Measurements from ENCODE around the gene ALKBH5.

The ALKBH5 gene

DNA sequence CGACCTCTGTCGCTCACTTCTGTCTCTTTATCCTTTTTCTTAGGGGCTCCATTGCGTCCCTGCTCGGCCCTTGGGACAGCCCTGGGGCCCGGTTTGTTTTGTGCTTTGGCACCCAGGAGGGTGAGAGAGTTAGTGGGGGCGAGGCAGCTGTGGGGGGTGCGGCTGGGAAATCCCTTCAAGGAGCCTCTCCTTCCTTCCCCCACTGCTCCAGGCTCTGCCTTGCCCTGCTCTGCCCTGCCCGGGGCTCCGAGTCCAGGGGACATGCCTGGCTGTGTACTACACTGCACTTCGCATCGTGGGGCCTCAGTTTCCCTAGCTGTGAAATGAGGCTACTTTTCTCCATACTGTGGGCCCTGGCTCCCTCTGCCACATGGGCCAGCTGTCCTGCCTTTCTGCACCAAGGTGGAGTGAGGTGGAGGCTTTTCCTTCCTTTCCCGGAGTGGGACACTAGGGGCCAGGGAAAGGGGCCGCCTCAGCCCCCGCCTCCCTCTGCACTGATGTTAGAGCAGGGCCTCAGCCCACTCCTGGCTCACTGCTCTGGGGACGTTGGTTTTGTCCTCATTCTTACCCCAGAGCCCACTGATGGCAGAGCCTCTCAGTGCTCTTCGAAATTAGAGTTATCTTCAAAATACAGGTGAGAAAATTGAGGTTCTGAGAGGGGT is 42.8 kb downstream of the ALKBH5 start:
- peaks cover 0 to 37% (median 30%) of the 10 kb centered on the region in 5 donors for H3K4me1 ChIP-seq (ENCODE audit: control insufficient read depth in 5 of 5, insufficient read depth in 5 of 5, low read length in 5 of 5)
- H3K27ac ChIP-seq (ENCODE audit: low read depth, low read length): no peak overlapping the region
- peak overlapping the region; percentile 77 to 87 (median 85) for H3K4me3 ChIP-seq (ENCODE audit: low read depth in 1 of 5, low read length in 5 of 5)
- no peaks in the 10 kb centered on the region for H3K36me3 ChIP-seq (ENCODE audit: control insufficient read depth in 5 of 5, insufficient read depth in 5 of 5, low read length in 5 of 5)
- H3K9ac ChIP-seq (ENCODE audit: low read length in 5 of 5): peak overlapping the region in 4 of 5 donors; percentile 78 to 94 (median 90)
- H3K27me3 ChIP-seq (ENCODE audit: control insufficient read depth in 5 of 5, insufficient read depth in 4 of 5, low read length in 5 of 5): no peaks in the 10 kb centered on the region
- no peaks in the 10 kb centered on the region for H3K9me3 ChIP-seq (ENCODE audit: control insufficient read depth in 5 of 5, low read length in 5 of 5)

DNA sequence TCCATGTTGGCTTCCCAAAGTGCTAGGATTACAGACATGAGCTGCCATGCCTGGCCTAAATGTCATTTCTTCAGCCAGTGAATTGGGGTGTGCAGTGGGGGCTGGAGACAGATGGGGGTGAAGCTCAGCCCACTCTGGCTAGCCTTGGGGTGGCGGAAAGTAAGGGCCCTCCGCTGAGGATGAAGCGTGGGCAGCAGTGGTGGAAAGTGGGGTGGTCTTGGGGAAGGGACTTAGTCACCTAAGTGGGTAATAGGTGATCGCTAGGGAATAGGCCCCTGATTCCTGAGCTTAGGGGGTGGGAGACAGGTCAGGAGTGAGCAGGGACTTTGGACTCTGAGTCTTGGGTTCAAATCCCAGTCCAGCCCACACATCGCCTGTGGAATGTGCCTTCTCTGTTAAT is 44.0 kb downstream of the ALKBH5 start:
- peaks cover 0 to 9% (median 7%) of the 10 kb centered on the region in 5 donors for H3K36me3 ChIP-seq (ENCODE audit: control insufficient read depth in 5 of 5, insufficient read depth in 5 of 5, low read length in 5 of 5)
- no peaks in the 10 kb centered on the region for H3K27me3 ChIP-seq (ENCODE audit: control insufficient read depth in 5 of 5, insufficient read depth in 4 of 5, low read length in 5 of 5)
- no peak overlapping the region for H3K4me3 ChIP-seq (ENCODE audit: low read depth in 1 of 5, low read length in 5 of 5)
- H3K9ac ChIP-seq (ENCODE audit: low read length in 5 of 5): no peak overlapping the region
- H3K9me3 ChIP-seq (ENCODE audit: control insufficient read depth in 5 of 5, low read length in 5 of 5): no peaks in the 10 kb centered on the region
- no peak overlapping the region for H3K27ac ChIP-seq (ENCODE audit: low read depth, low read length)
- peaks cover 0 to 33% (median 26%) of the 10 kb centered on the region in 5 donors for H3K4me1 ChIP-seq (ENCODE audit: control insufficient read depth in 5 of 5, insufficient read depth in 5 of 5, low read length in 5 of 5)

DNA sequence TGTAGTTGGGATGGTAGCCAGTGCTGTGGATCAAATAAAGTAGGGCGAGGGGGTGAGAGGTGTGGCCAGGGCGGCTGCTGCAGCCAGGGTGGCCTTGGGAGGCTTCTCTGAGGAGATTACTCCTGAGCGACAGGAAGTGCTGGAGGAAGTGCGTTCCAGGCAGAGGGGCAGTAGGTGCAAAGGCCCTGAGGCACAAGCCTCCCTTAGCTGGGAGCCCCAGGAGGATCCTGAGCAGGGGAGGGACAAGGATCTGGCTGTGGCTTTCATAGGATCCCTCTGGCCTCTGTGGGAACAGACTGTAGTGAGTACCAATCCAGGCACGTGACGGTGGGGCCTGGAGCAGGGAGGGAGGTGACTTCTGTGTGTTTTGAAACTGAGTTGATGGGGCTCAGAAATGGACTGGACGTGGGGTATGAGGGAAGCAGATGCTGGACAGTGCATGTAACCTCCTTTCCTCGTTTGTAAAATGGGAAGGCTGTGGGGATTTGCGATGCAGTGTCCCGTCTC is 44.6 kb downstream of the ALKBH5 start:
- Histone ChIP-seq H3K4me1 (ENCODE audit: control insufficient read depth in 5 of 5, insufficient read depth in 5 of 5, low read length in 5 of 5) (peaks cover 0 to 33% (median 26%) of the 10 kb centered on the region in 5 donors), H3K4me3 (ENCODE audit: low read depth in 1 of 5, low read length in 5 of 5) (no peak overlapping the region), H3K9ac (ENCODE audit: low read length in 5 of 5) (no peak overlapping the region), H3K9me3 (ENCODE audit: control insufficient read depth in 5 of 5, low read length in 5 of 5) (no peaks in the 10 kb centered on the region), H3K27ac (ENCODE audit: low read depth, low read length) (no peak overlapping the region), H3K36me3 (ENCODE audit: control insufficient read depth in 5 of 5, insufficient read depth in 5 of 5, low read length in 5 of 5) (peaks cover 0 to 15% (median 12%) of the 10 kb centered on the region in 5 donors), H3K27me3 (ENCODE audit: control insufficient read depth in 5 of 5, insufficient read depth in 4 of 5, low read length in 5 of 5) (no peaks in the 10 kb centered on the region)

DNA sequence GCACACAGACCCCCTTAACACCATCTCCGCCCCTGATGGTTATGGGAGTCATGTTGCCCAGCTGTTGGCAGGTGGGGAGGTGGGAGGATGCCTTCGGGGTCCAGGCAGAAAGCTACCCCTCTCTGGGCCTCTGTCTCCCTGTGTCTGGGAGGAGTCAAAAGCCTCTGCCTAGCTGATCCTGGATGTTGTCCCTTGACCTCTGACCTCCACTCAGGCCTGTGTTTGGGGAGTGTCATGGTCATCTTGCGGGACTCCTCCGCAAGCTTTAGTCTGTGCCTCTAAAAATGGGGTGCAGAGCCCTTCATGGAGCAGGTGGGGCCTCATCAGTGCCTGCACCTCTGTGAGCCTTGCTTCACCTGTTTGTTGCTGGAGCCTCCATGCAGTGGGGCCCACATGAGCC is 45.6 kb downstream of the ALKBH5 start:
- no peak overlapping the region for H3K27ac ChIP-seq (ENCODE audit: low read depth, low read length)
- no peaks in the 10 kb centered on the region for H3K27me3 ChIP-seq (ENCODE audit: control insufficient read depth in 5 of 5, insufficient read depth in 4 of 5, low read length in 5 of 5)
- H3K36me3 ChIP-seq (ENCODE audit: control insufficient read depth in 5 of 5, insufficient read depth in 5 of 5, low read length in 5 of 5): peaks cover 0 to 25% (median 20%) of the 10 kb centered on the region in 5 donors
- H3K4me3 ChIP-seq (ENCODE audit: low read depth in 1 of 5, low read length in 5 of 5): no peak overlapping the region
- no peak overlapping the region for H3K9ac ChIP-seq (ENCODE audit: low read length in 5 of 5)
- peaks cover 0 to 30% (median 23%) of the 10 kb centered on the region in 5 donors for H3K4me1 ChIP-seq (ENCODE audit: control insufficient read depth in 5 of 5, insufficient read depth in 5 of 5, low read length in 5 of 5)
- H3K9me3 ChIP-seq (ENCODE audit: control insufficient read depth in 5 of 5, low read length in 5 of 5): no peaks in the 10 kb centered on the region

DNA sequence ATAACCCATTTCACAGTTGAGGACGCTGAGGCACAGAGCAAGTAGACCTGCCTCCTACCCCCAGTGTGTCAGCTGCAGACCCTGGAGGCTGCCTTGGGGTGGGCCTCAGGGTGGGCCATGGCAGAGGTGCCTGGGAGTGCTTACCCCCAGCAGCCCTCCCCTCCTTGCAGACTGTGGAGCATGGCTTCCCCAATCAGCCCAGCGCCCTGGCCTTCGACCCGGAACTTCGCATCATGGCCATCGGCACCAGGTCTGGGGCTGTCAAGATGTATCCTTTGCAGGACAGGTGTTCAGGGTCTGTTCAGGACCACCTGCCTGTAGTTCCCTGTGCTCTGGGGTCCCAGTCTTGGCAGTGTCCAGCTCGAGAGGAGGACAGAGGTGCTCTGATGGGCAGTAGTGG is 46.1 kb downstream of the ALKBH5 start:
- H3K4me1 ChIP-seq (ENCODE audit: control insufficient read depth in 5 of 5, insufficient read depth in 5 of 5, low read length in 5 of 5): peaks cover 0 to 25% (median 17%) of the 10 kb centered on the region in 5 donors

DNA sequence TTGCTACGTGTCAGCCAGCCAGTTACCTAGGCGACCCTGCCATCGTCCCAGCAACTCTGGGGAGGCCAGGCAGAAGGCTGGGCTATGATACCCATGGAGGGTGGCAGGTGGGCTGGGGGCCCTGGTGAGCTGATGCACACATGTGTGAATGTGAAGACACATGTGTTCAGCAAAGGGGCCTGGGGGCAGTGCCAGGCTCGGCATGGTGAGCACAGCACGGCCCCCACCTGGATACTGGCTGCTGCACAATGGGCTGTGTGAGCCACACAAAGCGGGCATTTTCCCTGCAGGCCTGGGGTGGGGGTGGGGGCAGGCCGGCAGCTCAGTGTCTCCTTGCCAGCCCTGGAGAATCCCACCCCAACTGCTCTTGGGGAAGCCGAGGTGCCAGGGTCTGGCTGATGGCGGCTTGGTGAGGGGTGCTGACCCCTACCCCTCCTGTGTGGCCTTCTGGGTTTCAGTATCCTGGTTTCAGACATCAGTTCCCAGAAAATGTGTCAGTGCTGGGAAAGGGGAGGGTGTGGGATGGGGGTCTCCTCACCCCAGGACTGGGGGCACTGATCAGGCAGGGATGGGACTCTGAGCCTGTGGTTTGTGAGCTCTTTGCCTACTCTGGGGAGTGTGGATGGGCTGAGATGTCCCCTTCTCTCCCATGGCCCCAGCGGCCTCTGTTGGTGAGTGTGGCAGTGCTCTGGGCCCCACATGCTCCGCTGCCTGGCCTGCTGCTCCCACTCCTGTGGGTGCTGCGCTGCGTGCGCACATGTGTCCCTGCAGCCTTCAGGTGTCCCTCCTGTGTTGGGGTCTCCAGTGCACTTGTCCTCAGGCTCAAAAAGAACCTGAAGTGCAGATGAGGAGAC is 46.9 kb downstream of the ALKBH5 start:
- H3K9me3 ChIP-seq (ENCODE audit: control insufficient read depth in 5 of 5, low read length in 5 of 5): no peaks in the 10 kb centered on the region
- no peaks in the 10 kb centered on the region for H3K27me3 ChIP-seq (ENCODE audit: control insufficient read depth in 5 of 5, insufficient read depth in 4 of 5, low read length in 5 of 5)
- H3K36me3 ChIP-seq (ENCODE audit: control insufficient read depth in 5 of 5, insufficient read depth in 5 of 5, low read length in 5 of 5): peaks cover 0 to 38% (median 33%) of the 10 kb centered on the region in 5 donors
- H3K4me1 ChIP-seq (ENCODE audit: control insufficient read depth in 5 of 5, insufficient read depth in 5 of 5, low read length in 5 of 5): peaks cover 0 to 20% (median 13%) of the 10 kb centered on the region in 5 donors
- H3K27ac ChIP-seq (ENCODE audit: low read depth, low read length): no peak overlapping the region
- H3K9ac ChIP-seq (ENCODE audit: low read length in 5 of 5): no peak overlapping the region
- H3K4me3 ChIP-seq (ENCODE audit: low read depth in 1 of 5, low read length in 5 of 5): no peak overlapping the region

More for the DNA sequence above, 46.1 kb downstream of the ALKBH5 start:
- Histone ChIP-seq H3K27me3 (ENCODE audit: control insufficient read depth in 5 of 5, insufficient read depth in 4 of 5, low read length in 5 of 5) (no peaks in the 10 kb centered on the region), H3K27ac (ENCODE audit: low read depth, low read length) (no peak overlapping the region), H3K36me3 (ENCODE audit: control insufficient read depth in 5 of 5, insufficient read depth in 5 of 5, low read length in 5 of 5) (peaks cover 0 to 30% (median 26%) of the 10 kb centered on the region in 5 donors), H3K9ac (ENCODE audit: low read length in 5 of 5) (no peak overlapping the region), H3K9me3 (ENCODE audit: control insufficient read depth in 5 of 5, low read length in 5 of 5) (no peaks in the 10 kb centered on the region), H3K4me3 (ENCODE audit: low read depth in 1 of 5, low read length in 5 of 5) (no peak overlapping the region)

DNA sequence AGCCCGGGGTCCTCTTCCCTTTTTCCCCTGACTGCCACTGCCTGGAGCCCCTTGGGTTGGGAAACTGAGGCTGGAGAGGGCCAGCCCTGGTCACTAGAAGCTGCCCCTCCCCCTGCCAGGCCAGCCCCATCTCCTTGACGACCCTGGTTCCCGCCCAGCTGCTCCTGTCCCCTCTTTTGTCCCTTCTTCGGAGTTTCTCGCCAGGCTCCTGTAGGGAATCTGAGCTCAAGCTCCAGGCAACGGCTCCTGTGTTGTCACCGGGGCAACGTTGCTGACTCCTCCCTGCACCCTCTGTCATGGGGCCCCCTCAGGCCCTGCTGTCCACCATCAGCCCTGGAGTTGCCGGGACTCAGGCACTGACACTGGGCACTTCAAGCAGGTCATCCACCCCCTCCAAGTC is 47.5 kb downstream of the ALKBH5 start:
- Histone ChIP-seq H3K9me3 (ENCODE audit: control insufficient read depth in 5 of 5, low read length in 5 of 5) (no peaks in the 10 kb centered on the region), H3K9ac (ENCODE audit: low read length in 5 of 5) (no peak overlapping the region), H3K27ac (ENCODE audit: low read depth, low read length) (no peak overlapping the region), H3K27me3 (ENCODE audit: control insufficient read depth in 5 of 5, insufficient read depth in 4 of 5, low read length in 5 of 5) (no peaks in the 10 kb centered on the region), H3K4me1 (ENCODE audit: control insufficient read depth in 5 of 5, insufficient read depth in 5 of 5, low read length in 5 of 5) (peaks cover 0 to 16% (median 10%) of the 10 kb centered on the region in 5 donors), H3K36me3 (ENCODE audit: control insufficient read depth in 5 of 5, insufficient read depth in 5 of 5, low read length in 5 of 5) (peaks cover 0 to 44% (median 38%) of the 10 kb centered on the region in 5 donors), H3K4me3 (ENCODE audit: low read depth in 1 of 5, low read length in 5 of 5) (no peak overlapping the region)

DNA sequence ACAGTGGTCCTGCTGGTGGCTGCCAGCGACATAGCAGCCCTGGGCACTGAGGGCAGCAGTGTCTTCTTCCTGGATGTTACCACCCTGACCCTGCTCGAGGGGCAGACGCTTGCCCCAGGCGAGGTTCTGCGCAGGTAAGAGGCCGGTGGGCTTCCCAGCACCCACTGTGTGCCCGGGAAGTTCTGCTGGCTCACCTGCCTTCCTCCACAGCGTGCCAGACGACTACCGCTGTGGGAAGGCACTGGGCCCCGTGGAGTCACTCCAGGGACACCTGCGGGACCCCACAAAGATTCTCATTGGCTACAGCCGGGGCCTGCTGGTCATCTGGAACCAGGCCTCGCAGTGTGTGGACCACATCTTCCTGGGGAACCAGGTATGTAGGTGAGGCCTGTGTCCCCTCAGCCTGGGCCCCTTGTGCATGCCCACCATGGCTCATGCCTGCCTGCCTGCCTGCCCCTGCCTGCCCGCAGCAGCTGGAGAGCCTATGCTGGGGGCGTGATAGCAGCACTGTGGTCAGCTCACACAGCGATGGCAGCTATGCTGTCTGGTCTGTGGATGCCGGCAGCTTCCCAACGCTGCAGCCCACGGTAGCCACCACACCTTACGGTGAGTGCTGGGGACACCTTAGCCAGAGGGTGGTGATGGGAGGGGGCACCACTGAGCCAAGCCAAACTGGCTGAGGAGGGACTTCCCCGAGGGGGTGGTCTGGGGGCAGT is 50.3 kb downstream of the ALKBH5 start:
- peaks cover 0 to 70% (median 60%) of the 10 kb centered on the region in 5 donors for H3K36me3 ChIP-seq (ENCODE audit: control insufficient read depth in 5 of 5, insufficient read depth in 5 of 5, low read length in 5 of 5)
- H3K9ac ChIP-seq (ENCODE audit: low read length in 5 of 5): no peak overlapping the region
- H3K4me3 ChIP-seq (ENCODE audit: low read depth in 1 of 5, low read length in 5 of 5): no peak overlapping the region
- H3K9me3 ChIP-seq (ENCODE audit: control insufficient read depth in 5 of 5, low read length in 5 of 5): no peaks in the 10 kb centered on the region
- no peaks in the 10 kb centered on the region for H3K27me3 ChIP-seq (ENCODE audit: control insufficient read depth in 5 of 5, insufficient read depth in 4 of 5, low read length in 5 of 5)
- no peaks in the 10 kb centered on the region for H3K4me1 ChIP-seq (ENCODE audit: control insufficient read depth in 5 of 5, insufficient read depth in 5 of 5, low read length in 5 of 5)
- H3K27ac ChIP-seq (ENCODE audit: low read depth, low read length): no peak overlapping the region

DNA sequence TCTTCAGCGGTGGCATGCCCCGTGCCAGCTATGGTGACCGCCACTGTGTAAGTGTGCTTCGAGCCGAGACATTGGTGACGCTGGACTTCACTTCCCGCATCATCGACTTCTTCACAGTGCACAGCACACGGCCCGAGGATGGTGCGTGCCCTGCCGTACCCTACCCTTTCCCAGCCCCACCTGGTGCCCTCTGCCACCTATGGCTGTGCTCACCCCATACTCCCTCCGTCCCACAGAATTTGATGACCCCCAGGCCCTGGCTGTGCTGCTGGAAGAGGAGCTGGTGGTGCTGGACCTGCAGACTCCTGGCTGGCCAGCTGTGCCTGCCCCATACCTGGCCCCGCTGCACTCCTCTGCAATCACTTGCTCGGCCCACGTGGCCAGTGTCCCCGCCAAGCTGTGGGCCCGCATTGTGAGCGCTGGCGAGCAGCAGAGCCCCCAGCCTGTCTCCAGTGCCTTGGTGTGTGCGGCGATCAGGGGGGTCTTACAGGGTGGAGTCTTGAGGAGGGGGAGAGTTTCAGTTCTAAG is 51.3 kb downstream of the ALKBH5 start:
- Histone ChIP-seq H3K9ac (ENCODE audit: low read length in 5 of 5) (no peak overlapping the region), H3K4me3 (ENCODE audit: low read depth in 1 of 5, low read length in 5 of 5) (no peak overlapping the region), H3K27ac (ENCODE audit: low read depth, low read length) (no peak overlapping the region), H3K9me3 (ENCODE audit: control insufficient read depth in 5 of 5, low read length in 5 of 5) (no peaks in the 10 kb centered on the region), H3K36me3 (ENCODE audit: control insufficient read depth in 5 of 5, insufficient read depth in 5 of 5, low read length in 5 of 5) (peaks cover 0 to 77% (median 65%) of the 10 kb centered on the region in 5 donors), H3K27me3 (ENCODE audit: control insufficient read depth in 5 of 5, insufficient read depth in 4 of 5, low read length in 5 of 5) (no peaks in the 10 kb centered on the region), H3K4me1 (ENCODE audit: control insufficient read depth in 5 of 5, insufficient read depth in 5 of 5, low read length in 5 of 5) (no peaks in the 10 kb centered on the region)

Measured in subcutaneous abdominal adipose tissue (tissue), 5 donors.